ENCODE data around the gene ZEB2.

ZEB2 gene

GRCh38 chr2:144471305-144472045 lies 48.4 kb downstream of the ZEB2 start:
- DNase-seq (ENCODE audit: low spot score) (no peak), FAIRE-seq (no peak)

- no peak for DNase-seq (ENCODE audit: low spot score)
- FAIRE-seq = no peak
Observed at GRCh38 chr2:144470816-144471215, 49.1 kb downstream of the ZEB2 start.

DNA sequence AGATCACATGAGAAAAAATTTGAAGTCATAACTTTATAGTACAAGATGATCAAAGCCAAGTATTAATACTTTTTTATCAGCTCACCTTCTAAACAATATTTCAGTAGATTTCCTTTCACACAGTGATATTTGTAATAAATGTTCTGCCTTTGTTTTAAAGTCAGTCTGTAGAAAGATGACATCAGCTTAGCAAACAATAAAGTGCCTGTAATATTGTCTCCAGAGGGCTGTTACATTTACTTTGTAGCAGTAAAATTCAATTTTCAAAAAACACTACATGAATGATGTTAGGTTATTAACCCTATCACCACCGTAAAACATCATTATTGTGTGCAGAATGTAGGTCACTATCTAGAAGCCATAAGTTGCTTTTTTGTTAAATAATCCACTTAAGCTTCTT lies 49.6 kb downstream of the ZEB2 start:
- FAIRE-seq = no peak
- no peak for DNase-seq (ENCODE audit: low spot score)

DNA sequence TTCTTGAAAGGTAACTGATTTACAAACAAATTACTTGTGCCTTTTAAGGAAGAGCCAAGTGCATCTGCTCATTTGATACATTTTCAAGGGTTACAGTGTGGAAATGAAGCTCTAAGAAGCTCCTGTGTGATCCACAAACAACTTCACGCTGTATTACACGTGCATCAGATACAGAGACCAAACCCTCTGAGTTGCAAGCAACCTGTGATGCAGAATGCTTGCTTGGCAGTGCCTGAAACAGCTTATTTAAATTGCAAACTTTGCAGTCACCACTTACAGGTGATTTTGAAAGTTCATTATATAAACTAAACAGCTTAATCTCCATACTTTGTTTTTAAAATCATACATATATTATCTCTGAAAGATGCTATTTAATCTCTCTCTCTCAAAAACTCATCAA lies 50.1 kb downstream of the ZEB2 start:
- DNase-seq (ENCODE audit: low spot score) (no peak), FAIRE-seq (no peak)

DNA sequence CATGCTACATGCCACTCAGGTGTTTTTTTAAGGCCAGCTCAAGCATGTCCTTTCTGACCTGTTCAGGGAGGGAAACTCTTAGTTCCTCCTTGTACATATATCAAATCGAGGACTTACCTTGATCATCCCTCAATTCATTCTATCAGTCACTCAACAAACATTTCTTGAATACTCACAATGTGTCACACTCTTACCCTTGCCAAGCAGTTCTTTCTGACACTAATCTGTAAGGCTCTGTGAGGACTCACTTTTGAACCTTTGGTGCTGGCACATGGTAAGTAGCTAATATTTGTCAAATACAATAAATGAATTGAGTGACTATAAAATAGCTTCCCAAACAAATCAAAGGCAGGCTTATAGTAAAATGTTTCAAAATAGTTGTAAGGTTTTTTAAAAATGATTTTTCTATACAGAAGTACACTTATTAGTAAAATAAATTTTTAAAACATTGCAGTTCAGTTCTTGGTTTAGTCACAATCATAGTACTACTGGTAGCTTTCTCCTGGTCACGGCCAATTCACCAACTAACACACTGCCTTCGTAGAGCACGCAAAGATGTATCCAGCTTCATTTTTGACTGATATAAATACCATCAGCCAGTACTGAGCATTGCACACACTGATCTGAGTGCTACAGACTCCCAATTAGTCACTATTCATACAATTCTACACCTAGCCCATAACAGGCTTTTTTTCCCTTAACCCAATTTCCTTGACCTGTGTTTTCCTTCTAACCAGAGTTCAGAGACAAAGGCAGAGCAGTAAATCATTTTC lies 50.9 kb downstream of the ZEB2 start:
- FAIRE-seq = no peak
- DNase-seq (ENCODE audit: low spot score) = no peak

GRCh38 chr2:144467502-144468137 lies 52.3 kb downstream of the ZEB2 start:
- DNase-seq (ENCODE audit: low spot score) = no peak
- FAIRE-seq = no peak

GRCh38 chr2:144466637-144467036 lies 53.3 kb downstream of the ZEB2 start:
- FAIRE-seq = no peak

DNA sequence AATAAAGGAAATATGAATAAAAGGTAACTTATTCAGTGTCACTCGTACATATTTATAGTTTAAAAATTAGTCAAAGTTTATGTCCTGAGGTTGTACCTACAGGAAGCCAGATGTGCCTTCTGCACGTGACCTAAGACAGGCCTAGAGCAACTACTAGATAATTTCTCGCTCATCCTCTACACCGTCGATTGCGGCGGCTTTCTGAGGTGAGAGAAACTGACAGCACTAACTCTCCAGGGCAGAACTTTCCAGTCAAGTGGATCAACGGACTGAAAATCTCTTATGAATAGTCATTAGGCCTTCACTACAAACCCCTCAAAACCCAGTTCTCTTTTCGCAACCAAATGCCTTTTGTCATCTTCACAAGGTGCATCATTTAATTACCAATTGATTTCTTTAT lies 54.2 kb downstream of the ZEB2 start:
- DNase-seq (ENCODE audit: low spot score) = no peak
- no peak for FAIRE-seq

More at GRCh38 chr2:144466637-144467036, 53.3 kb downstream of the ZEB2 start:
- DNase-seq (ENCODE audit: low spot score) = no peak

GRCh38 chr2:144464730-144465129 lies 55.2 kb downstream of the ZEB2 start:
- FAIRE-seq = no peak
- DNase-seq (ENCODE audit: low spot score) = no peak

DNA sequence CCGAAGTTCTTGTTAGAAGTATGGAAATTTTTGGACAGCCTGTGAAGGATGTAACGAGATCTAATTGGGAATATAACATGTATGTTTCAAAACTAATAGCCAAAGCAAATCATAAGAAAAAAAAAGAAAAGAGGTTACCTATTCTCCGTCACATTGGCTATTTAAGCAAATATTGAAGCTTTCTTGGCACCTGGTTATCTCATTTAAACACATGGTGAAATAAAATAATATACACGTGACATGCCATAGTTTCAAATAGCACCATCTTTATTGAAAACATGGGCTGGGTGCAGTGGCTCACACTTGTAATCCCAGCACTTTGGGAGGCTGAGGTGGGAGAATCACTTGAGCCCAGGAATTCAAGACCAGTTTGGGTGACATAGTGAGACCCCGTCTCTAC lies 56.7 kb downstream of the ZEB2 start:
- FAIRE-seq = no peak
- DNase-seq (ENCODE audit: low spot score) = no peak

DNA sequence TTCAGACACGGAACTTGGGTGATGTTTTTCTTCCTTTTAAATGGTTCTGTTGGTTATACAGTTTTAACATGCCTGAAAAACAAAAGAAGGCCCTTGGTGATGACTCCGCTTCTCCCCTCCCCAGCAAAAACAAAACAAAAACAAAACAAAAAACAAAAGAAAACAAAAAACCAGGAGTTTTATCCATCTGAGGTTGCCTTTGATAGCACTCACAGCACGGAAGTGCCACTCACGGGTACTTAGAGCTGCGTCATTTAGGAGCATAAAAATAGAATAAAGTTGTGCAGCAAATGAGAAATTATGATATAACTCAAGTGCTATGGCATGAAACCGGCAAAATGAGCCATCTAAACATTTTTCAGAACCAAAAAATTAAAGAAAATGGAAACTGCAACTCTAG lies 57.7 kb downstream of the ZEB2 start:
- DNase-seq (ENCODE audit: low spot score) (no peak), FAIRE-seq (no peak)

DNA sequence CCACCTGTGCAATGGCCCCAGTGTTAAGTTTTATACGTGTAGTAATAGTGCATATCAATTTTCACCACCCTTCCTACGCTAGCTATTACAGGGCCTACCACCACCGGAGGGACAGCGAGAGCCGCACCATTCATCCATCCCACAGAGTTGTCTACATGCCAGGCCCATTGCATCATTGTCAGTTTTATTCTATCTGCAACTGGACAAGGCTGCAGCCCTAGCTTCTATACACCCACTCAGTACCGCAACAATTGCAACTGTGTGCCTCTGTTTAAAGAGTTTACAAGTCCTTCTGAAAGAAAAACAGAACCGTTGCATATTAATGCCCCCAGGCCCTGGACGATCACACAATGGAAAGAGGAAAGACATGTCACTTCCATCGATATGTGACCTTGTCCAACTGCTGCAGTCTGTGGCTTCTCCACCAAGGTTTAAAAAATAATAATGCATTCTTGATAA lies 58.6 kb downstream of the ZEB2 start:
- FAIRE-seq (no peak), DNase-seq (ENCODE audit: low spot score) (no peak)

GRCh38 chr2:144460727-144461307 lies 59.1 kb downstream of the ZEB2 start:
- FAIRE-seq (no peak), DNase-seq (ENCODE audit: low spot score) (no peak)

GRCh38 chr2:144459937-144460336 lies 60.0 kb downstream of the ZEB2 start:
- DNase-seq (ENCODE audit: low spot score) (no peak), FAIRE-seq (no peak)

GRCh38 chr2:144459286-144459685 lies 60.6 kb downstream of the ZEB2 start:
- FAIRE-seq (no peak), DNase-seq (ENCODE audit: low spot score) (no peak)

- FAIRE-seq (no peak), DNase-seq (ENCODE audit: low spot score) (no peak)
Observed at GRCh38 chr2:144458541-144458940, 61.4 kb downstream of the ZEB2 start.

DNA sequence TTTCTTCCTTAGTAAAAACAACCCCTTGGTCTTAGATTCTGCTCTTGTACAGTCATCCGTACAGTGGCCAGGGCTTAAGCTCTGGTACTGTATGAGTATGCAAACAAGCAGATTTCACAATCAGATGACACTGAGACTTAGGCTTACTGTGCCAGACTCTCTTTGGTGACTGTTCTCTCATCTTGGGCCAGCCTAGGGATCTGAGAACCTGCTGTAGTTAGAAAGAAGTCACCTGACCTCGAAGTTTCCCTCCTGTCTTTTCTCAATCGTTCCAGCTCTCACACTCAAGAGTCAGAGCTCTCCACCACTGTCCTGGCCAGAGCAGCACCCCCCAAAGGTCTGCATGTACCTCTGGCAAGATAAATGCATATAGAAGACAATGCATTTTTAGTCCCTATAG lies 63.2 kb downstream of the ZEB2 start:
- DNase-seq (ENCODE audit: low spot score) (peak; percentile 64), FAIRE-seq (peak; percentile 78)

- FAIRE-seq (no peak), DNase-seq (ENCODE audit: low spot score) (no peak)
Observed at GRCh38 chr2:144455987-144456386, 63.9 kb downstream of the ZEB2 start.

DNA sequence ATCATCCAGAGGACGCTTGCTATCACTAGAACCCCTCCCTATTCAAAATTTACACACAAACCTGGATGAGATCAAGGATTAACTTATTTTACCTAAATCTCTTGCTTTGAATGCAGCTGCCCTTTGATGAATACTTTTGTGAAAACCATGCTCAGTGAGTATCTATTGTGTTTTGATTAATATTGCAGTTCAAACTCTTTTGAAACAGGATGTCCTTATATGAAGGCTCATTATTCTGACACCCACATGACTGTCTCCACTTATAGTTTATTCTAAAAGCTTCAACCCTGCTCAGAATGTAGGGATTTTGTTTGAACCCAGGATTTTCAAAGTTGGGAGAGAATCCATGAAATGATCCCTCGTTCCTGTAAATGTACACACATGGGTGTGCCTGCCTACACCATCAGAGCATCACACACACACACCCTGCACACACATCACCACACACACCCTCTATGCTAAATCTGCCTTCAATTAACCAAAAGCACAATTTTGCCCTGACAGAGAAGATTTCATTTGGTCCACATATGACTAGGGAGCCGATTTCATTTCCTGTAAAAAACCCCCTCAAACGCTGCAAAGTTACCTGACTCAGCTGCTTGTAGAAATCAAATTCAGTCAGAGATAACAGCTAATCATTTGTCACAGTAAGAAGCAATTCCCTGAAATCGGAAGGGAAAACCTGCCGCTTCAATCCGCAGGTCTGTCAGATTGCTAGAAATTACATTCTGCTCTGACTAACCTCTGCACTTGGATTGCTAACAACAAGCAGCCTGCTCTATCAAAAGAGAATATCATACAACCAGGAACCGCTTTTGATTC lies 65.2 kb downstream of the ZEB2 start:
- FAIRE-seq = no peak
- no peak for DNase-seq (ENCODE audit: low spot score)

- no peak for FAIRE-seq
- no peak for DNase-seq (ENCODE audit: low spot score)
Observed at GRCh38 chr2:144453486-144454158, 66.3 kb downstream of the ZEB2 start.

DNA sequence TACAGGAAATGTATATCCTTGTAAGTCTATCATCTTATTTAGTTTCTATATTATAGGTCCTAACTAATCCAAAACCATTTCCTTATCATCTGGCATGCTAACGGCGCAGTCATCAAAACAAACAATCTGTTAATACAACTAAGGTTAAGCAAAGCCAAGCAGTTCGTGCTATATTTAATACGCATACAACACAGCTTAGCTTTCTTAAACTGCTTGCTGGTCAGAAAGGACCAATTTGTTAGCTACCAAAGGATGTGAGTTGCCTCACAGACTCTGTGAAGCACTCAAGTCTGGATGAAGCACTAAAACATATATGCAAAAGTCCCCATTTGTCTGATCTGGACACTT lies 67.0 kb downstream of the ZEB2 start:
- no peak for FAIRE-seq
- no peak for DNase-seq (ENCODE audit: low spot score)

Measured in RCC 7860 (cell line).